Progenitor cell of endocrine pancreas (in vitro differentiated cells): Measurements from ENCODE around the gene NOL6. TPM values are rescaled to one million over a fixed set of nuclear protein-coding genes. Genes with fewer than 3 reads are reported as not detected.

Source experiments
- DNase-seq: peaks from one replicate; pipeline ENCODE4 v3.0.0; 2021; ENCODE audit warnings: low spot score; ENCODE audit not compliant: unreplicated experiment
- H3K27ac Mint-ChIP-seq: 2 replicates; pipeline ENCODE4 v1.8.0; 2021; ENCODE audit warnings: mild to moderate bottlenecking, moderate library complexity, mixed read lengths
- H3K27me3 Mint-ChIP-seq: 2 replicates; pipeline ENCODE4 v1.8.0; 2021; ENCODE audit warnings: mixed read lengths
- H3K36me3 Mint-ChIP-seq: 2 replicates; pipeline ENCODE4 v1.8.0; 2022; ENCODE audit warnings: mixed read lengths; ENCODE audit not compliant: insufficient read depth
- H3K4me1 Mint-ChIP-seq: 2 replicates; pipeline ENCODE4 v1.8.0; 2021; ENCODE audit warnings: low read depth, mixed read lengths
- H3K4me3 Mint-ChIP-seq: 2 replicates; pipeline ENCODE4 v1.8.0; 2021; ENCODE audit warnings: low read depth, mild to moderate bottlenecking, moderate library complexity, mixed read lengths
- H3K9me3 Mint-ChIP-seq: 2 replicates; pipeline ENCODE4 v1.8.0; 2021; ENCODE audit warnings: low read depth, mixed read lengths
- CTCF ChIP-seq: fragments of 200-600 bp; sonication (generic); IDR thresholded peaks from one replicate; pipeline ENCODE4 v1.5.0; 2021; ENCODE audit warnings: antibody characterized with exemption, mild to moderate bottlenecking; ENCODE audit not compliant: unreplicated experiment
- total RNA-seq: library from RNA; stranded (reverse); gene quantifications from 2 replicates; pipeline ENCODE4 v1.2.1, GENCODE V29; 2021

The NOL6 gene
- total RNA-seq, 1 donor from 2014 or later, result 29.6 TPM

DNA sequence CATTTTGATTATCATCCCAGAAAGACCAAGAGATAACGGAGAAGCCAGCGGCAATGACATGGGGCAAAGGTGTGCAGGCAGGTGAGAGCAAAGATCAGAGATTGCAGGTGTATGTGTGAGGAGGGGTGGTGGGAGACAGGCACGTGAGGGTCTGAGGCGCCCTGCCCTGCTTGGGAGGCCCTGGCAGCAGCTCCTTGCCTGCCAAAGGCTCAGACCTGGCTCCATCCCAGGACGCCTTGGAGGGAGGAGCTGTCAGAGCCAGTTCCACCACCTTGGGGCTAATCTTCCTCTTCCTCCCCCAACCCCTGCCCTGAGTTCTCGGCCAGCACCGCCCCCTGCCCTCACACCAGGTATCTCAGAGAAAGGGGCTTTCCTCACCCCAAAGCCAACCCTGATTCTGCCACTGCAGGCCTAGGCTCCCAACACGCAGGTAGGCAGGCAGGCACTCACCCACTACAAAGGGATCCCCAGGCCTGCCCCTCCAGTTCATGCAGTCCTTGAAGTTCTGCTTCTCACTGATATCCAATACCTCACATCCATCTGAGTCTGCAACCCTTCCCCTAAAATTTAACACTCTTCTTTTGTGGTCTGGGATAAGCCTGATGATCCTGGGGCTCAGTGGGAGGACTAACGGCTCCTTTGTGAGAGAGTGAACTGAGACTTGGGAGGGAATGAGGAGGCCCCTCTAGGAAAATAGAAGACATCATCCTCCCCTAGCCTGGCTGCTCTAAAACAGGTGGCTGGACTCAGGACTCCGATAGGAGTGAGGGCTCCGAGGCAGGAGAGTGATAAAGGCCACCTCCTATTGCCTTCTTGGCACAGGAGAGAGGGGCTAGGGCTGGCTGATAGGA is 28.1 kb downstream of the NOL6 start:
- Mint-ChIP-seq H3K36me3 (no peaks in the 10 kb centered on the region), H3K27ac (no peak overlapping the region), H3K27me3 (peaks cover 25% of the 10 kb centered on the region), H3K4me1 (peaks cover 28% of the 10 kb centered on the region), H3K4me3 (no peak overlapping the region), H3K9me3 (no peaks in the 10 kb centered on the region)
- TF ChIP-seq CTCF, result no peak
- DNase-seq, result no peak

- no peak for TF ChIP-seq CTCF
- Mint-ChIP-seq H3K4me3 (no peak overlapping the region), H3K9me3 (no peaks in the 10 kb centered on the region), H3K27ac (no peak overlapping the region), H3K4me1 (peaks cover 28% of the 10 kb centered on the region), H3K27me3 (peaks cover 30% of the 10 kb centered on the region), H3K36me3 (no peaks in the 10 kb centered on the region)
- no peak for DNase-seq
Observed at GRCh38 chr9:33443464-33444154, 30.1 kb downstream of the NOL6 start.

- no peaks in the 10 kb centered on the region for H3K9me3 Mint-ChIP-seq
- no peak for TF ChIP-seq CTCF
Observed at GRCh38 chr9:33443047-33443446, 30.7 kb downstream of the NOL6 start.

DNA sequence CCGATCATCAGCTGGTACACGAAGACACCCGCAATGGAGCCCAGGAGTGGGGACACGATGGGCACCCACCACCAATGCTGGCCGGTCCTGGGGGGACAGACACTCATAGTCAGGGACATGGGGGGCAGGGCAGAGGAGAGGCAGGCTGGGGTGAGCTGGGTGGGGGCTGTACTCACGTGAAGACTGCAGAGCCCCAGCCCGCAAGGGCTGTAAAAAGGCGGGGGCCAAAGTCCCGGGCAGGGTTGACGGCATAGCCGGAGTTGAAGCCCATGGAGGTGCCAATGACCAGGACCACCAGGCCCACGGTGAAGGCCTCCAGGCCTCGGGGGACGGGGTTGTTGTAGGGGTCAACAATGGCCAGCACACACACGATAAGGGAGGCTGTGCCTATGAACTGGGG is 31.6 kb downstream of the NOL6 start:
- Mint-ChIP-seq H3K9me3 (no peaks in the 10 kb centered on the region), H3K4me1 (peaks cover 24% of the 10 kb centered on the region), H3K36me3 (no peaks in the 10 kb centered on the region), H3K27me3 (peaks cover 20% of the 10 kb centered on the region), H3K4me3 (no peak overlapping the region), H3K27ac (no peak overlapping the region)
- no peak for TF ChIP-seq CTCF
- DNase-seq, result no peak

More at GRCh38 chr9:33443047-33443446, 30.7 kb downstream of the NOL6 start:
- Mint-ChIP-seq H3K4me3 (no peak overlapping the region), H3K36me3 (no peaks in the 10 kb centered on the region), H3K4me1 (peaks cover 28% of the 10 kb centered on the region), H3K27ac (no peak overlapping the region), H3K27me3 (peaks cover 25% of the 10 kb centered on the region)
- DNase-seq, result no peak

DNA sequence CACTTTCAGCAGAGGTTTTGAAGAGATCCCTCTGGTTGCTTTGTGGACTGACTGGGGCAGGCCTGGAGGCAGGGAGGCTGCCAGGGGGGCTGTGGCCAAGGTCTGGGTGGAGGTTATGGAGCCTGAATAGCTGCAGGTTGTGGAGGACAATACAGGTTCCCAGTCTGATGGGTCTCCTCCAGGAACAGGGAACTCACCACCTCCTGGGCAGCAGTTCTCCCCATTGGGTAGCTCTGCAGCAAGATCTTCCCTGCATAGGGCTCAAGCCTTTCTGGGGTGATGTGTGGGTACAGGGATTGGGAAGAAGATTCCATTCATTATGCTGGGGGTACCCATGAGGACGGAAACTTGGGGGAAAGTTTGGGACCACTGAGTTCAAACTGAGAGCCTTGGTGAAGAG is 33.1 kb downstream of the NOL6 start:
- Mint-ChIP-seq H3K27me3 (peaks cover 16% of the 10 kb centered on the region), H3K36me3 (no peaks in the 10 kb centered on the region), H3K4me1 (peaks cover 9% of the 10 kb centered on the region), H3K4me3 (no peak overlapping the region), H3K9me3 (no peaks in the 10 kb centered on the region), H3K27ac (no peak overlapping the region)
- TF ChIP-seq CTCF, result no peak
- DNase-seq, result no peak
